Lung (tissue), 12 donors: ENCODE data around the gene KLRD1. TPM values are rescaled to one million over a fixed set of nuclear protein-coding genes. Genes with fewer than 3 reads are reported as not detected.
"Not testable (repeated sequence)": the region's sequence is repeated elsewhere in the genome, so short reads cannot be mapped to it uniquely, and the experiment has no call there.

Source experiments
- ATAC-seq: fragments of 200-7000 bp; cut with Tn5 transposase; one replicate; pipeline ENCODE4 v1.9.1; 2020; ENCODE audit warnings: moderate number of reproducible peaks; ENCODE audit not compliant: insufficient read depth, low FRiP score
- DNase-seq, 3 donors: peaks; one replicate each; pipeline ENCODE4 v3.0.0-alpha.2; 2013 to 2017
- H3K27ac ChIP-seq, 2 donors: one replicate each; pipeline ENCODE4 v1.5.1; 2013; ENCODE audit warnings: mild to moderate bottlenecking in 2 of 2, moderate library complexity in 2 of 2, control low read depth in 1 of 2, inconsistent platforms in 1 of 2, low read depth in 1 of 2, low read length in 1 of 2
- H3K27me3 ChIP-seq, 3 donors: one replicate each; pipeline ENCODE4 v1.5.1; 2013; ENCODE audit warnings: low read length in 2 of 3; ENCODE audit not compliant: control insufficient read depth in 3 of 3, insufficient read depth in 3 of 3
- H3K36me3 ChIP-seq, 4 donors: one replicate each; pipeline ENCODE4 v1.5.1; 2013; ENCODE audit warnings: low read length in 4 of 4, mild to moderate bottlenecking in 1 of 4, moderate library complexity in 1 of 4; ENCODE audit not compliant: control insufficient read depth in 4 of 4, insufficient read depth in 4 of 4
- H3K4me1 ChIP-seq, 5 donors: one replicate each; pipeline ENCODE4 v1.5.1; 2013; ENCODE audit warnings: low read length in 5 of 5, mild to moderate bottlenecking in 2 of 5, moderate library complexity in 1 of 5; ENCODE audit not compliant: control insufficient read depth in 5 of 5, insufficient read depth in 5 of 5
- H3K4me3 ChIP-seq: one replicate; pipeline ENCODE4 v1.5.1; 2013; ENCODE audit warnings: mild to moderate bottlenecking, control low read depth, moderate library complexity
- H3K9ac ChIP-seq, 2 donors: one replicate each; pipeline ENCODE4 v1.5.1; 2013; ENCODE audit warnings: low read length in 2 of 2, control low read depth in 1 of 2; ENCODE audit not compliant: insufficient read depth in 1 of 2
- H3K9me3 ChIP-seq, 4 donors: one replicate each; pipeline ENCODE4 v1.5.1; 2013; ENCODE audit warnings: low read length in 3 of 4, mild to moderate bottlenecking in 1 of 4, moderate library complexity in 1 of 4; ENCODE audit not compliant: control insufficient read depth in 4 of 4, insufficient read depth in 3 of 4
- WGBS, 2 donors: extraction: QIAGEN DNeasy Blood & Tissue Kit; methylation state at CpG; one replicate each; pipeline ENCODE4 v1.1.7; 2013; 5-methylcytosine and 5-hydroxymethylcytosine counted together
- polyA plus RNA-seq, 2 donors: library from polyadenylated mRNA; stranded (reverse); fragments of 200-250 nt; gene quantifications; one replicate each; pipeline ENCODE4 v1.2.1, GENCODE V29; 2013
- total RNA-seq, 2 donors: library from RNA; depleted of rRNA in 1 of 2; stranded (reverse); fragments of >200 nt in 1 of 2; gene quantifications; one replicate each; pipeline ENCODE4 v1.2.1, GENCODE V29; 2014 to 2021
- TF ChIP-seq, protein P1 (sequence below): IDR thresholded peaks from 2 replicates; pipeline ENCODE4 v1.5.1; 2012; ENCODE audit warnings: mild to moderate bottlenecking; ENCODE audit errors: control extremely low read depth, extremely low read depth
- donor health status: control.
- donor health status: control.
- donor health status: Bipolar disorder and iron deficiency.
- donor health status: healthy.
- donor health status: DM: yes; HTN: yes; CAD: no.

The KLRD1 gene
- total and polyA plus RNA-seq, 4 donors: 1.1 to 5.2 (median 3.7) TPM

DNA sequence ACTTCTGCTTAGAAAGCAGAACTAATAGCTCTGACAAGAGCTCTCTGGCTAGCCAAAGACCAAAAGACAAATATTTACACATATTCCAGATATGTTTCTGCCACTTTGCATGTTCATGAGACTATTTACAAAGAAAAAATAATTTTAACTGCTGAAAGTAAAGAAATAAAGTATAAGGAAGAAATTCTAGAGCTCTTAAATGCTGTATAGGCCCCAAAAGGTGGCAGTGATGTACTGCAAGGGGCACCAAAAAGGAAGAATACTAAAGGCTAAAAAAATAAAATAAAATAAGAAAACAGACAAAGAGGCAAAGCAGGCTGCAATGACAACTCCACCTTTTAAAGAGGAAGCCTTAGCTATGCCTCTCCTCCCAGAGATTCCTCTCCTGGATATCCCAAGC, 59.2 kb downstream of the KLRD1 start:
- DNase-seq (peak in 2 of 3 donors; percentile 77 to 84), ATAC-seq (no peak)
- H3K4me1 ChIP-seq: peaks cover 4 to 42% (median 23%) of the 10 kb centered on the region in 5 donors
- no peaks in the 10 kb centered on the region for H3K27me3 ChIP-seq
- TF ChIP-seq, protein P1, sequence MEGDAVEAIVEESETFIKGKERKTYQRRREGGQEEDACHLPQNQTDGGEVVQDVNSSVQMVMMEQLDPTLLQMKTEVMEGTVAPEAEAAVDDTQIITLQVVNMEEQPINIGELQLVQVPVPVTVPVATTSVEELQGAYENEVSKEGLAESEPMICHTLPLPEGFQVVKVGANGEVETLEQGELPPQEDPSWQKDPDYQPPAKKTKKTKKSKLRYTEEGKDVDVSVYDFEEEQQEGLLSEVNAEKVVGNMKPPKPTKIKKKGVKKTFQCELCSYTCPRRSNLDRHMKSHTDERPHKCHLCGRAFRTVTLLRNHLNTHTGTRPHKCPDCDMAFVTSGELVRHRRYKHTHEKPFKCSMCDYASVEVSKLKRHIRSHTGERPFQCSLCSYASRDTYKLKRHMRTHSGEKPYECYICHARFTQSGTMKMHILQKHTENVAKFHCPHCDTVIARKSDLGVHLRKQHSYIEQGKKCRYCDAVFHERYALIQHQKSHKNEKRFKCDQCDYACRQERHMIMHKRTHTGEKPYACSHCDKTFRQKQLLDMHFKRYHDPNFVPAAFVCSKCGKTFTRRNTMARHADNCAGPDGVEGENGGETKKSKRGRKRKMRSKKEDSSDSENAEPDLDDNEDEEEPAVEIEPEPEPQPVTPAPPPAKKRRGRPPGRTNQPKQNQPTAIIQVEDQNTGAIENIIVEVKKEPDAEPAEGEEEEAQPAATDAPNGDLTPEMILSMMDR: no peak
- no peak overlapping the region for H3K4me3 ChIP-seq
- no peak overlapping the region for H3K27ac ChIP-seq
- no peaks in the 10 kb centered on the region for H3K9me3 ChIP-seq
- H3K9ac ChIP-seq: peak overlapping the region in 1 of 2 donors; percentile 100
- no peaks in the 10 kb centered on the region for H3K36me3 ChIP-seq

DNA sequence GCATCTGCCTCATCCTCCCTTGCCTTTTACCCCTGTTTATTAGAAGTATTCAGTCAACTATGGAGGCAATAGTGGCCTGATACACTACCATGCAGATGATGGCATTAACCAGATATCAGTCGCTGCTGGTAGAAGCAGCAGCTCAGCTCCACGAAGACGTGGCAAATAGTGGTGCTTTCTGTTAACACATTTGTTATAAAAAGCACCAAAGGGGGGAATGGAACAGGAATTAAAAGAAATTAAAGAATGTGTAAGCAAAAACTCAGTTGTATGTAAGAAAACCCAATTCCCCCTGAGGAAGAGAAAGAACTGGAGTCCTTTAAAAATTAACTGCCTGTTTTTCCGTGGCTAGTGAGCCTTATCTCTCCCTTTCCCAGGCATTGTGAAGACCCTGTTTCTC, 60.0 kb downstream of the KLRD1 start:
- not testable (repeated sequence) for H3K36me3 ChIP-seq, H3K27ac ChIP-seq, ATAC-seq, DNase-seq, H3K9ac ChIP-seq, H3K9me3 ChIP-seq, H3K4me3 ChIP-seq, H3K27me3 ChIP-seq
- WGBS, 2 donors: 72 to 84% methylated on average over 4 of the region's 4 CpGs
- H3K4me1 ChIP-seq: peaks cover 4 to 37% (median 22%) of the 10 kb centered on the region in 5 donors

DNA sequence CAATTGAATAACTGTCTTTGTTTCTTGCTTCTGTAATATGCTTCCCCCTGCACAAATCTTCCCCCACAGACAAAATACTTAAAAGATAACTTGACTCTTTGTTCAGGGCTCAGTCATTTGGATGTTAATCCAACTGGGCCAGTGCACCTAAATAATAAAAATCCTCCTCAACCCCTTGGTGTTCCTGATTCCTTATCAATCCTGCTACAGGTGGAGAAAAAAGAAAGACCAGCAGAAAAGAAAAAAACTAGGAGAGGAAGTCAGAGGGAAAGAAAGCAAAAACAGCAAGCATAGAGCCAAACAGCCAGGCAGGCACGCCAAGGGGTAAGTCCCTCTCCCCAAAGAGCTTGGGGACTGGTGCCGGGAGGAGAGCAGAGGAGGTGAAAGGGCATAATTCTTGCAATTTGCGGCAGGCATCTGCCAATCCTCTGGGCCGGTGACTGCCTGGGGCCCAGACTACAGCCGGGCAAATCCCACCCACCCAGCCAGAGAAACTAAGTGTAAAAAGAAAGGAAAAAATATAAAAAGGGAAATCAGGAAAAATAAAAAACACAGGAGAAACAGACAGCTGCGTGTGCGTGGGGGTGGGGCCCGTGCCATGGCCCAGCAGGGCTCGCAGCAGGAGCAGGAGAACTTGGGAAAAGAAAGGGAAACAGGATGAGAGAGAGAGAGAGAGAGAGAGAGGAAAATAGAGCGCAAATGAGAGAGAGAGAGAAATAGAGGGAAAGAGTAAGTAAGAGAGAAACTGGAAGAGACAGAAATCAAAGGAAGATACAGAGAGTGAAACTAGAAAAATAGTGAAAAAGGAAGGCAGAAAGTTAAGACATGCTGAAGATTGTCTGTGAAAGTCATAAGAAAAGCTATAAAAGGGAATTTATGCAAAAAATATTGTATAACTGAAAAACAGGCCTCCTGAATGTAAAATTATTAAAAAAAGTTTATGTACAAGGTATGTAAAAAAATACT, 60.8 kb downstream of the KLRD1 start:
- Histone ChIP-seq H3K4me3 (no peak overlapping the region), H3K27me3 (no peaks in the 10 kb centered on the region), H3K36me3 (no peaks in the 10 kb centered on the region), H3K9me3 (no peaks in the 10 kb centered on the region), H3K4me1 (peaks cover 4 to 29% (median 14%) of the 10 kb centered on the region in 5 donors), H3K27ac (peak overlapping the region in 1 of 2 donors; percentile 79), H3K9ac (peak overlapping the region in 1 of 2 donors; percentile 3)
- peak in 1 of 3 donors; percentile 39 for DNase-seq
- 80 to 93% methylated on average over 10 of the region's 10 CpGs for WGBS, 2 donors
- no peak for ATAC-seq
- TF ChIP-seq, protein P1: no peak

DNA sequence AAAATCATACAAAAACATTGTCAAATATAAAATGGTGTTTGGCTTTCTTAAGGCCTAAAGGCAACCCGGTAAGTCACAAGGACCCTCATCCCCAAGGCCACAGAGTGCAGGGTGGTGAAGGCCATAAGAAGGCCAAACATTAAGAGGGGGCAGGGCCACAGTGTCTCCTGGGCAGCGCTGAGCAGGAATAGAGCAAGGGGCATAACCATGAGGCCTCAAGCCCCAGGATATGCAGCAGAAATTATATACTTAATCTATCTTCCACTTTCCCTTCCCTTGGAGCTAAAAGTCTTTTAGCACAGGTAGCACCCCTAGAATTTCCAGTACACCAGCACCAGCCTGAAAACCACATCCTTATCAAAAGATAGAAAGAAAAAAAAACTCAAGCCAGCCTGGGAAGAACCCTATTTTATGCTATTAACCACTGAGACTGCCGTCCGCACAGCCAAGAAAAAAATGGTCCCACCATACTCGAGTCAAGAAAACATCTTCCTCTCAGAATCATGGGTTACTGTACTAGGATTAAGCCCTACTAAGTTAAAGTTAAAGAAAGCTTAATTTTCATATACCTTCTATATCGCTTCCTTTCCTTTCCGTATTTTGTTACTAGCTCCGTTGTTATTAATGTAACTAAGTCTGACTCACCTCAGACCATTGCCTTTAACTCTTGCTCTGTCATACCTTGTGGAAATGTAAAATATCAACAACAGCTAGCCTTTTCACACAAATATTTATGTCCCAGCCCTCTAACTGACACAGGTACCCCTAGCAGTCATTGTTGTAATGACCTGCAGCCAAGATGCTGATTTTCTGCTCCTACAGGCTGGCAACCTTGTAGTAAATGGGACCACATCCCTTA, 62.1 kb downstream of the KLRD1 start:
- no peak for ATAC-seq
- no peaks in the 10 kb centered on the region for H3K27me3 ChIP-seq
- 92 to 96% methylated on average over 8 of the region's 8 CpGs for WGBS, 2 donors
- no peak overlapping the region for H3K4me3 ChIP-seq
- DNase-seq: no peak
- H3K27ac ChIP-seq: no peak overlapping the region
- H3K36me3 ChIP-seq: no peaks in the 10 kb centered on the region
- H3K4me1 ChIP-seq: peaks cover 4 to 18% (median 13%) of the 10 kb centered on the region in 5 donors
- no peaks in the 10 kb centered on the region for H3K9me3 ChIP-seq
- H3K9ac ChIP-seq: no peak overlapping the region
- TF ChIP-seq, protein P1: no peak

DNA sequence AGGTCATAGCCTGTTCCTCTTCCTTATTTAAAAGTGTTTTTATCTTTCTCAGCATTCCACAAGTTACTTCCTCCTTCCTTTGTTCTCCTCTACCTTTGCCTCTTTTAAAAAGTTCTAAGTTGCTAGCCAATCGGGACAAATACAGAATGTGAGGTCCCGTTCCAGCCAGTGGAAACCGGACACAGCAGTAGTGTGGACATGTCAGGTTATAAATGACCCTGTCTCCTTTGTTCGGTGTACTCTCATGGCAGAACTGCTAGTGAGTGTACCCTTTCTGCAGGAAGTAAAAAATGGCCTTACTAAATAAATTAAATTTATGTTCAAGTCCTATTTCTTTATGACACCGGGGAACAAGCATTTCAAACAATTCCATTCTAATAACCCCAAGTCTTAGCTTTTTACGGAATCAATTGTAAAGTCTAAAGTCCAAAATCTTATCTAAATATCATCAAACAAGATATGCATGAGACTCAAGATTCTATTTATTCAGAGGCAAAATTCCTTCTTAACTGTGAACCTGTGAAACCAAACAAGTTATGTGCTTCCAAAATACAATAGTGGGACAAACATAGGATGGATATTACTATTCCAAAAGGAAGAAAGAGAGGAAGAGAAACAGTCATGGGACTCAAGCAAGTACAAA, 64.3 kb downstream of the KLRD1 start:
- not testable (repeated sequence) for H3K4me3 ChIP-seq, H3K27me3 ChIP-seq, H3K36me3 ChIP-seq, H3K27ac ChIP-seq, ATAC-seq, H3K4me1 ChIP-seq, DNase-seq, H3K9ac ChIP-seq, H3K9me3 ChIP-seq
- WGBS, 2 donors: 39 to 48% methylated on average over 6 of the region's 6 CpGs
